Measurements from ENCODE around the gene BLVRB. TPM values are rescaled to one million over a fixed set of nuclear protein-coding genes. Genes with fewer than 3 reads are reported as not detected.

BLVRB gene
- total and polyA plus RNA-seq, 10 of the 15 experiments (the other 5 are each of a cell fraction or from before 2014, with no cell fraction given): 6.3 to 53.3 (median 27.8) TPM

- peak; percentile 97 to 99 for TF ChIP-seq BHLHE40 (IDR thresholded peaks at IDR 0.05; ENCODE audit: borderline replicate concordance in 1 of 2, low read depth in 2 of 2, low read length in 1 of 2)
- peak; percentile 26; the same call in 1 of the 2 replicates for TF ChIP-seq FOXK2 (IDR thresholded peaks at IDR 0.05)
- no peak for TF ChIP-seq TCF12 (IDR thresholded peaks at IDR 0.05; ENCODE audit: low read depth, low read length)
- 0 out of 2 replicates have a peak, but pooled peaks have one; percentile 21 for TF ChIP-seq JUND (IDR thresholded peaks at IDR 0.05; ENCODE audit: low read depth, low read length)
- no peak for TF ChIP-seq CREM (IDR thresholded peaks at IDR 0.05; ENCODE audit: low read depth)
- peak; percentile 29 for TF ChIP-seq BCL3 (IDR thresholded peaks at IDR 0.05; ENCODE audit: borderline replicate concordance, insufficient read depth, low read depth, low read length, poor library complexity, severe bottlenecking)
- no peak for TF ChIP-seq RCOR1 (conservative IDR thresholded peaks at IDR 0.05; ENCODE audit: low read depth, low read length)
- peak; percentile 42; the same call in 1 of the 2 replicates for TF ChIP-seq HDGF (IDR thresholded peaks at IDR 0.05)
- TF ChIP-seq SP1 (IDR thresholded peaks at IDR 0.05; ENCODE audit: low read depth, low read length): no peak
- TF ChIP-seq SMC3 (IDR thresholded peaks at IDR 0.05; ENCODE audit: borderline replicate concordance, low read length): no peak
- no peak for TF ChIP-seq MEF2A (IDR thresholded peaks at IDR 0.05; ENCODE audit: insufficient read depth, low read depth, low read length)
- TF ChIP-seq, protein P1, sequence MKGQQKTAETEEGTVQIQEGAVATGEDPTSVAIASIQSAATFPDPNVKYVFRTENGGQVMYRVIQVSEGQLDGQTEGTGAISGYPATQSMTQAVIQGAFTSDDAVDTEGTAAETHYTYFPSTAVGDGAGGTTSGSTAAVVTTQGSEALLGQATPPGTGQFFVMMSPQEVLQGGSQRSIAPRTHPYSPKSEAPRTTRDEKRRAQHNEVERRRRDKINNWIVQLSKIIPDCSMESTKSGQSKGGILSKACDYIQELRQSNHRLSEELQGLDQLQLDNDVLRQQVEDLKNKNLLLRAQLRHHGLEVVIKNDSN (IDR thresholded peaks at IDR 0.05; ENCODE audit: borderline replicate concordance, extremely low read length, insufficient read depth, low read depth, low read length): peak; percentile 14
- TF ChIP-seq ATF7 (IDR thresholded peaks at IDR 0.05; ENCODE audit: low read depth): peak; percentile 72; the same call in 1 of the 2 replicates
- no peak for TF ChIP-seq ZNF687 (IDR thresholded peaks at IDR 0.05)
- TF ChIP-seq, protein P2, sequence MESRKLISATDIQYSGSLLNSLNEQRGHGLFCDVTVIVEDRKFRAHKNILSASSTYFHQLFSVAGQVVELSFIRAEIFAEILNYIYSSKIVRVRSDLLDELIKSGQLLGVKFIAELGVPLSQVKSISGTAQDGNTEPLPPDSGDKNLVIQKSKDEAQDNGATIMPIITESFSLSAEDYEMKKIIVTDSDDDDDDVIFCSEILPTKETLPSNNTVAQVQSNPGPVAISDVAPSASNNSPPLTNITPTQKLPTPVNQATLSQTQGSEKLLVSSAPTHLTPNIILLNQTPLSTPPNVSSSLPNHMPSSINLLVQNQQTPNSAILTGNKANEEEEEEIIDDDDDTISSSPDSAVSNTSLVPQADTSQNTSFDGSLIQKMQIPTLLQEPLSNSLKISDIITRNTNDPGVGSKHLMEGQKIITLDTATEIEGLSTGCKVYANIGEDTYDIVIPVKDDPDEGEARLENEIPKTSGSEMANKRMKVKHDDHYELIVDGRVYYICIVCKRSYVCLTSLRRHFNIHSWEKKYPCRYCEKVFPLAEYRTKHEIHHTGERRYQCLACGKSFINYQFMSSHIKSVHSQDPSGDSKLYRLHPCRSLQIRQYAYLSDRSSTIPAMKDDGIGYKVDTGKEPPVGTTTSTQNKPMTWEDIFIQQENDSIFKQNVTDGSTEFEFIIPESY (IDR thresholded peaks at IDR 0.05): 0 out of 2 replicates have a peak, but pooled peaks have one; percentile 12
- TF ChIP-seq KDM1A (IDR thresholded peaks at IDR 0.05; ENCODE audit: borderline replicate concordance): no peak
- peak; percentile 15; the same call in 1 of the 2 replicates for TF ChIP-seq RUNX3 (IDR thresholded peaks at IDR 0.05; ENCODE audit: low read length)
- peak in 1 of 2 experiments; percentile 81; a peak in 2 of 4 replicates for TF ChIP-seq EP300 (IDR thresholded peaks at IDR 0.05; ENCODE audit: borderline replicate concordance in 1 of 2, control insufficient read depth in 1 of 2, low read depth in 2 of 2, low read length in 2 of 2)
Observed at GRCh38 chr19:40466219-40466984, 857 bp upstream of the BLVRB start (continued).

All from GM12878 (cell line).